GM18507 (cell line): ENCODE measurements around the gene ABAT.
"Not testable (repeated sequence)": the region's sequence is repeated elsewhere in the genome, so short reads cannot be mapped to it uniquely, and the experiment has no call there.

ENCODE experiments used
- DNase-seq: peaks from one replicate; pipeline ENCODE4 v3.0.0; 2011; ENCODE audit warnings: low read depth; ENCODE audit not compliant: insufficient read length; ENCODE audit errors: extremely low spot score
- FAIRE-seq: peaks from 2 replicates; lab custom pipeline; 2011; peaks lifted over from hg19 to GRCh38; lab: Jason Lieb, UNC

ABAT gene

GRCh38 chr16:8733849-8734540 is 59.6 kb downstream of the ABAT start:
- FAIRE-seq: no peak
- no peak for DNase-seq

- FAIRE-seq (no peak), DNase-seq (no peak)
These were observed 61.2 kb downstream of the ABAT start for GRCh38 chr16:8735574-8735973.

- no peak for FAIRE-seq
- DNase-seq: no peak
These were observed 61.8 kb downstream of the ABAT start for GRCh38 chr16:8736123-8736668.

- FAIRE-seq (no peak), DNase-seq (no peak)
These were observed 64.7 kb downstream of the ABAT start for GRCh38 chr16:8739151-8739550.

GRCh38 chr16:8739989-8740704 is 65.7 kb downstream of the ABAT start:
- FAIRE-seq (no peak), DNase-seq (no peak)

- DNase-seq (no peak), FAIRE-seq (no peak)
These were observed 66.4 kb downstream of the ABAT start for GRCh38 chr16:8740775-8741355.

GRCh38 chr16:8741636-8742035 is 67.2 kb downstream of the ABAT start:
- no peak for FAIRE-seq
- DNase-seq: no peak

GRCh38 chr16:8742068-8742467 is 67.7 kb downstream of the ABAT start:
- FAIRE-seq (no peak), DNase-seq (no peak)

GRCh38 chr16:8748944-8749343 is 74.5 kb downstream of the ABAT start:
- not testable (repeated sequence) for FAIRE-seq, DNase-seq

GRCh38 chr16:8751481-8752311 is 77.3 kb downstream of the ABAT start:
- DNase-seq (no peak), FAIRE-seq (no peak)

GRCh38 chr16:8752706-8753105 is 78.3 kb downstream of the ABAT start:
- DNase-seq: no peak
- FAIRE-seq: no peak

GRCh38 chr16:8753416-8754054 is 79.1 kb downstream of the ABAT start:
- DNase-seq: no peak
- no peak for FAIRE-seq

- DNase-seq (no peak), FAIRE-seq (no peak)
These were observed 82.3 kb downstream of the ABAT start for GRCh38 chr16:8756755-8757154.

GRCh38 chr16:8758022-8758421 is 83.6 kb downstream of the ABAT start:
- FAIRE-seq: no peak
- DNase-seq: no peak

- DNase-seq: no peak
These were observed 85.6 kb downstream of the ABAT start for GRCh38 chr16:8760021-8760420.

GRCh38 chr16:8761078-8761477 is 86.7 kb downstream of the ABAT start:
- FAIRE-seq: no peak
- no peak for DNase-seq

More at GRCh38 chr16:8760021-8760420, 85.6 kb downstream of the ABAT start:
- no peak for FAIRE-seq

- FAIRE-seq: no peak
- DNase-seq: no peak
These were observed 87.8 kb downstream of the ABAT start for GRCh38 chr16:8762254-8762653.

- no peak for DNase-seq
- FAIRE-seq: no peak
These were observed 88.7 kb downstream of the ABAT start for GRCh38 chr16:8763083-8763482.

- FAIRE-seq (no peak), DNase-seq (no peak)
These were observed 89.5 kb downstream of the ABAT start for GRCh38 chr16:8763899-8764298.
